Measurements from ENCODE around the gene DLGAP4. TPM values are rescaled to one million over a fixed set of nuclear protein-coding genes. Genes with fewer than 3 reads are reported as not detected.

DLGAP4 gene
- total and polyA plus RNA-seq, 4 donors = 17.8 to 121 (median 70.7) TPM

DNA sequence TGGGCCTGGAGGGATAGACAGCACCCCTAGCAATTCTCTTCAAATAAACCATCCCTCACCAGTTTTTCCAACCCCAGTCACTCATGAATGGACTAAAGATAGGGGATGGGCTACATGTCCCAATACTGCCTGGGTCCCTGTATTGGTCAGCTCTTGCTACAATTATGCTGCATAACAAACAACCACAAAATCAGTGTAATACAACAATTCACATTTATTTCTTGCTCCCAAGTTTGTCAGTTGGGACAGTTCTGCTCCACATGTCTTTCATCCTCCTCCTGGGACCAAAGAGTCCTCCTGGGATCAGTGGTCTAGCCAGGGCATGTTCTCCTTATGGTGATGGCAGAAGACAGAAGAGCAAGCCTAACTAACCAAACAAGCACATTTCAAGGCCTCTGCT, 143.5 kb downstream of the DLGAP4 start:
- DNase-seq (ENCODE audit: low read depth in 4 of 6, low spot score in 6 of 6) = no peak
- Histone ChIP-seq H3K36me3 (ENCODE audit: control insufficient read depth, insufficient read depth, low read length) (peaks cover 16% of the 10 kb centered on the region), H3K4me1 (ENCODE audit: control insufficient read depth, insufficient read depth, low read length) (peaks cover 5% of the 10 kb centered on the region), H3K9me3 (ENCODE audit: control insufficient read depth, insufficient read depth, low read length) (no peaks in the 10 kb centered on the region), H3K4me3 (ENCODE audit: low read depth, low read length) (no peak overlapping the region), H3K27me3 (ENCODE audit: control insufficient read depth, insufficient read depth, low read length) (no peaks in the 10 kb centered on the region), H3K27ac (ENCODE audit: low read depth, low read length) (no peak overlapping the region)

DNA sequence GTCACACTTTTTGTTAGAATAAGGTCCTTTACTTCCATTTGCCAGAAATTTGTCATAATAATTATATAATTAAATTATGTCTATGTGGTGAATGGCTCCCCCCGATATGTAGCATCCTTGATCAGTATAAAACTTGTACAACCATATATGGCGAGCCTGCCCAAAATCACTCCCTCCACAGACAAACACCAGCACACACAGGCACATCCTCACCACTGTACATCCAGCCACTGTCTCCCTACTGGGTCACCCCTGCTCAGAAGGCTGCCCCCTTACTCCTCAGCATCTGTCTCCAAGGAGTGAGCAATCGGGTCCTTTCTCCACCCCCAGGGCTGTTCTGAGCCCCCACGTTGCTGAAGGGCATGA, 148.2 kb downstream of the DLGAP4 start:
- no peak overlapping the region for H3K27ac ChIP-seq (ENCODE audit: low read depth, low read length)
- no peak overlapping the region for H3K4me3 ChIP-seq (ENCODE audit: low read depth, low read length)

DNA sequence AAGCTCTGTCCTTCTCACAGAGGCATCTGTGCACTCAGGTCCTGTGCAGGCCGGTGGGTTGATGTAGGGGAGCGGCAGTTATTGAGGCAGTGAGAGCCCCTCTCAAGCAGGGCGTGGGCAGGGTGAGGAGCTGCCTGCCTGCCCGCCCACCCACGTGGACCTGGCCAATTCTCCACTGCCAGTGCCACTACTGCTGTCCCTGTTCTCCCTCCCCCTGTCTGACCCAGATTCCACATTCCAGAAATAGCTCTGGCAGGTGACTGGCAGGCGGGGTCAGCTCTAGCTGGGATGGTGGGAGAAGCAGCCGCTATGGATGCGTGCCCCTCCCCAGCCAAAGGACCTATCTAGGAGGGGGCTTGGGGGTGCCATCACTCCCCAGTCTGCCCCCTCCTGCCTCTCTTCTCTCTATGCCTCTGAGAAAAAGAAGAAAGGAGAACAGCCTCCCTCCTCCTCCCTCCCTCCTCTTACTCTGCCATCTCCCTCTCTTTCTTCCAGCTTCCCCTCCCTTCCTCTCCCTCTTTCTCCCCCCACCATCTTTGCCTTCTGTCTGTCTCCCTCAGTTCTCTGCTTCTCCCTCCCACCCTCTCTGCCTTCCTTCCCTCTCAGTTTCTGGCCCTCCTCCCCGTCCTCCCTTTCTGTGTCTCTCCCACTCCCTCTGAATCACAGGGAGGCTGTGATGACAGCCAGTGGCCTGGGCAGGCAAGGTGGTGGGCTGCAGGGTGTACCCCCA, 148.7 kb downstream of the DLGAP4 start:
- Histone ChIP-seq H3K9me3 (ENCODE audit: control insufficient read depth, insufficient read depth, low read length) (no peaks in the 10 kb centered on the region), H3K27ac (ENCODE audit: low read depth, low read length) (no peak overlapping the region), H3K4me3 (ENCODE audit: low read depth, low read length) (no peak overlapping the region), H3K4me1 (ENCODE audit: control insufficient read depth, insufficient read depth, low read length) (peaks cover 11% of the 10 kb centered on the region), H3K36me3 (ENCODE audit: control insufficient read depth, insufficient read depth, low read length) (peaks cover 4% of the 10 kb centered on the region), H3K27me3 (ENCODE audit: control insufficient read depth, insufficient read depth, low read length) (no peaks in the 10 kb centered on the region)
- DNase-seq (ENCODE audit: low read depth in 4 of 6, low spot score in 6 of 6) = peak in 2 of 6 donors; percentile 54 to 86
- WGBS (ENCODE audit: insufficient coverage) = 29% methylated on average over 7 of the region's 9 CpGs

More for the DNA sequence above, 148.2 kb downstream of the DLGAP4 start:
- 46% methylated on average over 2 of the region's 4 CpGs for WGBS (ENCODE audit: insufficient coverage)
- Histone ChIP-seq H3K9me3 (ENCODE audit: control insufficient read depth, insufficient read depth, low read length) (no peaks in the 10 kb centered on the region), H3K36me3 (ENCODE audit: control insufficient read depth, insufficient read depth, low read length) (peaks cover 6% of the 10 kb centered on the region), H3K4me1 (ENCODE audit: control insufficient read depth, insufficient read depth, low read length) (peaks cover 11% of the 10 kb centered on the region), H3K27me3 (ENCODE audit: control insufficient read depth, insufficient read depth, low read length) (no peaks in the 10 kb centered on the region)
- DNase-seq (ENCODE audit: low read depth in 4 of 6, low spot score in 6 of 6) = no peak

DNA sequence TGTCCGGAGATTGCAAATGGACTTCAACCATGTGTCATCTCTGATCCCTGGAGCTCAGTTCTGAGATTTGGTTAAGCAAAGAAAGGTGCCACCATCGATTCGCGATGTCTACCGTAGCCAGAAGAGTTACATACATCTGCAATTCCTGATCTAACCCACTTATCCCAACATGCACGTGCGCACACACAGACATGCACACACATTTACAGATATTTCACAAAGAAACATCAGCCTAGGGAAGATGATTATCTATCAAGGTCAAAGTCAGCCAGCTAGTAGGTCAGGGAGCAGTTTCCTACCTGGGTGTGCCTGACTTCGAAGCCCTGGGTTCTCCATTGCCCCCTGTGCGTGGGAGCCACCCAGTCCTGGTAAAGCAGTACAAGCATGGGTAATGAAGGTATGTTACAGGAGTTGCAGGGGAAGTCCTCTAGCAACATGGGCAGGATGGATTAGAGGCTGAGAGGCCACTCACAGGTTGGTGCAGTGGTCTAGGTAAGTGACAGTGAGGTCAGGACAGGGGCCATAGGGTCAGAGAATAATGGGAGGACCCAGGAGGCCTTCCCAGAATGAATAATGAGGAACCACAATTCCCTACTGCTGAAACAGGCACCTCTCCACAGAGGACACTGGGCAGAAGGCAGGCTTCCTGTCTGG, 150.0 kb downstream of the DLGAP4 start:
- DNase-seq (ENCODE audit: low read depth in 4 of 6, low spot score in 6 of 6) = no peak
- no peak overlapping the region for H3K27ac ChIP-seq (ENCODE audit: low read depth, low read length)
- H3K36me3 ChIP-seq (ENCODE audit: control insufficient read depth, insufficient read depth, low read length) = peaks cover 2% of the 10 kb centered on the region
- WGBS (ENCODE audit: insufficient coverage) = 86% methylated on average over 9 of the region's 9 CpGs
- H3K4me3 ChIP-seq (ENCODE audit: low read depth, low read length) = no peak overlapping the region
- no peaks in the 10 kb centered on the region for H3K9me3 ChIP-seq (ENCODE audit: control insufficient read depth, insufficient read depth, low read length)
- H3K4me1 ChIP-seq (ENCODE audit: control insufficient read depth, insufficient read depth, low read length) = peaks cover 17% of the 10 kb centered on the region
- no peaks in the 10 kb centered on the region for H3K27me3 ChIP-seq (ENCODE audit: control insufficient read depth, insufficient read depth, low read length)

DNA sequence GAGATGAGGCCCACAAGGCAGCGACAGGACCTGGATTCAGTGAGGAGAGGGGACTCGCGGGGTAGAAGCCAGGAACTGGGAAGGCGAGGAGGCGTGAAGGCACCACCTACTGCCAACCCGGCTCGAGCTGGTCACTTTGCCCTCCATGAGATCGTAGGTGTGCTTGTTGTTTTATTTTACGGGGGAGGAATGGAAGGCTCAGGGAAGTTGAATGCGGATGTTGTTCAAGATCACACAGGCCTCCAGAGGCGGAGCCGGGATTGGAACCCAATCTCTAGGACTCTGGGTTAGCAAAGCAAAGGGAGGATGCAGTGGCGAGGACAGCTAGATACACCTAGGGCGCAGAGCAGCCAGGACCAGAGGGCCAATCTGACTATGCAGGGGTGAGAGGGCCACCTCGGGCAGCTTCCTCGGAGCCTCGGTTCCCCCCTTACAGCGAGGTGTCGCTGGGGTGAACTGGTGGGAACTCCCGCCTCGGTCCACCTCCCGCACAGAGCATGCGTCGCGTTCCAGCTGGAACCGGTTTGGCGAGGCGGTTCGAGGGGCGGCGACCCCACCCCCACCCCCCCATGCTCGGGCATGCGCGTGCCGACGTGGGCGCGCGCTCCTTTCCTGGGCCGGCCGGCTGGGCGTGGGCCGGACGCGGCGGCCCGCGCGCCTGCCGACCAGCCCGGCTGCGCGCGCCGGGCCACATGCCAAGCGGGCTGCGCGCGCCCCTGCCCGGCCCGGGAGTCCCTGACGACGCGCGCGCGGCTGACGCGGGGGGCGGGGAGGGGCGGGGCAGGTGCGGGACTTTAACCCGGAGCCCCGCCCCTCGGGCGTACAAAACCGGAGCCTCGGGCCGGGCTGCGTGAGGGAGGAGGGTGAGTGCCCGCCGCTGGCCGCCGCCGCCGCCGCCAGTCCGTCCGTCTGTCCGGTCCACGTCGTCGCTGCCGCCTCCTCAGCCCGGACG, 154.8 kb downstream of the DLGAP4 start:
- DNase-seq (ENCODE audit: low read depth in 4 of 6, low spot score in 6 of 6) = peak; percentile 75 to 98 (median 93)
- no peaks in the 10 kb centered on the region for H3K9me3 ChIP-seq (ENCODE audit: control insufficient read depth, insufficient read depth, low read length)
- peaks cover 8% of the 10 kb centered on the region for H3K36me3 ChIP-seq (ENCODE audit: control insufficient read depth, insufficient read depth, low read length)
- peak overlapping the region; percentile 79 for H3K27ac ChIP-seq (ENCODE audit: low read depth, low read length)
- WGBS (ENCODE audit: insufficient coverage) = 8% methylated on average over 92 of the region's 96 CpGs
- H3K4me3 ChIP-seq (ENCODE audit: low read depth, low read length) = peak overlapping the region; percentile 32
- peaks cover 42% of the 10 kb centered on the region for H3K4me1 ChIP-seq (ENCODE audit: control insufficient read depth, insufficient read depth, low read length)
- H3K27me3 ChIP-seq (ENCODE audit: control insufficient read depth, insufficient read depth, low read length) = no peaks in the 10 kb centered on the region

DNA sequence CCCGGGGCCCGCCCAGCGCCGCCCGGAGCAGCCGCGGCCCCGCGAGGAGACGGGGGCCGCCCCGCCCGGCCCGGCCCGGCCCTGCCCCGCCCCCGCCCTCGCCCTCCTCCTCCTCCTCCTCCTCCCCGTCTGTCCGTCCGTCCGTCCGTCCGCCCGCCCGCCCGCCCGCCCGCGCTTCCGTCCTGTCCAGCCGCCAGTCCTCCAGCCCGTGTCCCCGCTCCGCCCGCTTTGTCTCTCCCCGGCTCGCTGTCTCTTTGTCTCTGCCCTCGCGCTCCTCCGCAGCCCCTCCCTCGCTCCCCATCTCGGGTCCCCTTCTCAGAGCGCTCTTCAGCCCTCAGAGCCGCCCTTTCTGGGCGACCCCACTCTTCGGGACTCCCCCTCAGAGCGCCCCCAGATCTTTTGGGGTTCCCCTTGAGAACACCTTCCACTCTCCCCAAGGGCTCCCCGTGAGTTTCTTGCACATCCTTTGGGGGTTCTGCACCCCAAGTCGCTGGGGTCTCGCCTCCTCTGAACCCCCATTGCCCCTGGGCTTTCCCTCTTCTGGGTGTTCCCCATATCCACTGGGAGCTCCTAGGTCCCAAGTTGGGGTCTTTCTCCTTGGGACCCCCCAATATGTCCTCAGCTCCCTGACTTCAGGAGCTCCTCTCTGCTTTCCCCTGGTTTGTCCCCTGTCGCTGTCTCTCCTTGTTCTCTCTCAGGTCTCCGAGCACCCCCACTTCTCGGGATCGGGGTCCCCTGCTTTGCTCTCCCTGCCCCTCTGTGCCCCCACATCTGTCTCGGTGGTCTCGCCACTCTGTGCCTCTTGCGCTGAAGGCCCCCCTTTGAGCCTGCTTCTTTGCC, 155.7 kb downstream of the DLGAP4 start:
- DNase-seq (ENCODE audit: low read depth in 4 of 6, low spot score in 6 of 6) = peak in 2 of 6 donors; percentile 80 to 87
- Histone ChIP-seq H3K4me1 (ENCODE audit: control insufficient read depth, insufficient read depth, low read length) (peaks cover 51% of the 10 kb centered on the region), H3K4me3 (ENCODE audit: low read depth, low read length) (peak overlapping the region; percentile 91), H3K27ac (ENCODE audit: low read depth, low read length) (peak overlapping the region; percentile 87), H3K27me3 (ENCODE audit: control insufficient read depth, insufficient read depth, low read length) (no peaks in the 10 kb centered on the region), H3K9me3 (ENCODE audit: control insufficient read depth, insufficient read depth, low read length) (no peaks in the 10 kb centered on the region), H3K36me3 (ENCODE audit: control insufficient read depth, insufficient read depth, low read length) (peaks cover 12% of the 10 kb centered on the region)
- WGBS (ENCODE audit: insufficient coverage) = 0% methylated on average over 30 of the region's 58 CpGs

DNA sequence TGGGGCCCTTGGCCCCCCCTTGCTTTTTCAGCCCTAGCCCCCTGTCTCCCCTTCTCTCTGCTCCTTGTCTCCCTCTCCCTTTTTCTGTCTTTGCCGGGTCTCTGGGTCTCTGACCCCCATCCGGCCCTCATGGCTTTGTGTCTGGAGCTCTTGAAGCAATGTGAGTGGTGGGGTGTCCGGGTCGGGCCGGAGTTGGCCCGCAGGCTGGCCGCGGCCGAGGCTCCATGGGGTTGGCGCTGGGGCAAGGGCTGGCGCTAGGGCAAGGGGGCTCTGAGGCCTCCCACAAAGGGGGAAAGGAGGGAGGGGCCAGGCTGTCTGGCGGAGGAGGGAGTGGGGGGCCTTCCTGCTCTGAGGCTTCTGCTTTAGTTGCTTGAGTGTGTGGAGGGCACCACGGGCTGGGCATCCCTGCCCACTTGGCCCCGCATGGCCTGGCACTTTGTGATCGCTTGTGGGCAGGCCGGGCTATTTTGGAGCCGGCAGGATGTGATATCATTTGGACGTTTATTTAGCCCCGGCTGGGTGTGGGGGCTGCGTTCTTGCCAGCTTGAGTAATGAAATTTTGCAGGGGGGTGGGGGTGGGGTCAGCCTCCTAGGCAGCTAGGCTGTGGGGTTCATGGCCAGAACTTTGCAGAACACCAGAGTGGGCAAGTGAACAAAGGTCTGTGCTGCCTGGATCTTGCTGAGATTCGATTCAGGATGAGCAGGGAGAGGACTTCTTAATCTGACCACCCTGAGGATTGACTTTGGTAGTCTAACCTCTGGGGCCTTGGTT, 156.5 kb downstream of the DLGAP4 start:
- under 1% methylated on average over 20 of the region's 21 CpGs for WGBS (ENCODE audit: insufficient coverage)
- peak overlapping the region; percentile 91 for H3K4me3 ChIP-seq (ENCODE audit: low read depth, low read length)
- DNase-seq (ENCODE audit: low read depth in 4 of 6, low spot score in 6 of 6) = peak in 2 of 6 donors; percentile 58 to 63
- peaks cover 59% of the 10 kb centered on the region for H3K4me1 ChIP-seq (ENCODE audit: control insufficient read depth, insufficient read depth, low read length)
- H3K9me3 ChIP-seq (ENCODE audit: control insufficient read depth, insufficient read depth, low read length) = no peaks in the 10 kb centered on the region
- peak overlapping the region; percentile 87 for H3K27ac ChIP-seq (ENCODE audit: low read depth, low read length)
- no peaks in the 10 kb centered on the region for H3K27me3 ChIP-seq (ENCODE audit: control insufficient read depth, insufficient read depth, low read length)
- peaks cover 15% of the 10 kb centered on the region for H3K36me3 ChIP-seq (ENCODE audit: control insufficient read depth, insufficient read depth, low read length)

DNA sequence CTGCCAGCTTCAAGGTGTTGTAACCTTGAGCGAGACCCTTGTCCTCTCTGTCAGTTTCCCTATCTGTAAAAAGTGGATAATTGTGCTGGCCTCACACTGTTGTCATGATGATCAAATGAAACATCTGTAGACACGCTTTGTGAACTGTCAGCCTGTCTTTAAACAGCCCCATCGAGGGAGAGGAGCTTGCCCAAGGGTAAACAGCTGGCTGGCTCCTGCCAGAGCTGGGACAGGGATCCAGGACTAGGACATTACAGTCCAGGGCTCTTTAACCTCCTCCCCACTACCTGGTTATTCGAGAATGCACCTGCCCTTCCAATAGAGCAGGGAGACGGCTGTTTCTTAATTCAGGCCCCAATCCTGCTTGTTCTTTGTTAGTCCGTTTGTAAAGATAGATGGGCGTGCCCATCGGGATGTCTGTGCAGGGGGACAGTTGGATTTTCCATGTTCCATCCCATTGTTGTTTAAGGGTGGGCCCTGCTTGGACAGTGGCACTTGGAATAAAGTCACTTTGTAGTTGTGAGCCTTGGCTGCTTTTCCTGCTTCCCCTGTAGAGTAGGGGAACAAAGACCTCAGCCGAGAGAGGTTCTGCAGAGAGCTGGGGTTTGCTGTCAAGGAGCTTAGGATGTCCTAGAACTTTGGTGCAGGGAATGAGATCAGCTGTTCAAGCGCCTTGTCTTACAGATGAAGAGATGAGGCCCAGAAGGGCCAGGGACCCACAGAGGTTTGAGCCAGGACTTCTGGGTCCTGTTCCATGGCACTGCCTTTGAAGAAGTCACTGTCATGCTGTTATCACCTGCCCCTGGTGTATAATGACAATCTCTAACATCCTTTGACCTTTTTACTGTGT, 157.3 kb downstream of the DLGAP4 start:
- Histone ChIP-seq H3K4me3 (ENCODE audit: low read depth, low read length) (peak overlapping the region; percentile 91), H3K4me1 (ENCODE audit: control insufficient read depth, insufficient read depth, low read length) (peaks cover 68% of the 10 kb centered on the region)
- 23% methylated on average over 8 of the region's 10 CpGs for WGBS (ENCODE audit: insufficient coverage)

More for the DNA sequence above, 157.3 kb downstream of the DLGAP4 start:
- Histone ChIP-seq H3K9me3 (ENCODE audit: control insufficient read depth, insufficient read depth, low read length) (no peaks in the 10 kb centered on the region), H3K27me3 (ENCODE audit: control insufficient read depth, insufficient read depth, low read length) (no peaks in the 10 kb centered on the region), H3K27ac (ENCODE audit: low read depth, low read length) (peak overlapping the region; percentile 87), H3K36me3 (ENCODE audit: control insufficient read depth, insufficient read depth, low read length) (peaks cover 15% of the 10 kb centered on the region)
- DNase-seq (ENCODE audit: low read depth in 4 of 6, low spot score in 6 of 6) = peak in 1 of 6 donors; percentile 40
